Measurements from ENCODE around the gene JSRP1.

JSRP1 gene

DNA sequence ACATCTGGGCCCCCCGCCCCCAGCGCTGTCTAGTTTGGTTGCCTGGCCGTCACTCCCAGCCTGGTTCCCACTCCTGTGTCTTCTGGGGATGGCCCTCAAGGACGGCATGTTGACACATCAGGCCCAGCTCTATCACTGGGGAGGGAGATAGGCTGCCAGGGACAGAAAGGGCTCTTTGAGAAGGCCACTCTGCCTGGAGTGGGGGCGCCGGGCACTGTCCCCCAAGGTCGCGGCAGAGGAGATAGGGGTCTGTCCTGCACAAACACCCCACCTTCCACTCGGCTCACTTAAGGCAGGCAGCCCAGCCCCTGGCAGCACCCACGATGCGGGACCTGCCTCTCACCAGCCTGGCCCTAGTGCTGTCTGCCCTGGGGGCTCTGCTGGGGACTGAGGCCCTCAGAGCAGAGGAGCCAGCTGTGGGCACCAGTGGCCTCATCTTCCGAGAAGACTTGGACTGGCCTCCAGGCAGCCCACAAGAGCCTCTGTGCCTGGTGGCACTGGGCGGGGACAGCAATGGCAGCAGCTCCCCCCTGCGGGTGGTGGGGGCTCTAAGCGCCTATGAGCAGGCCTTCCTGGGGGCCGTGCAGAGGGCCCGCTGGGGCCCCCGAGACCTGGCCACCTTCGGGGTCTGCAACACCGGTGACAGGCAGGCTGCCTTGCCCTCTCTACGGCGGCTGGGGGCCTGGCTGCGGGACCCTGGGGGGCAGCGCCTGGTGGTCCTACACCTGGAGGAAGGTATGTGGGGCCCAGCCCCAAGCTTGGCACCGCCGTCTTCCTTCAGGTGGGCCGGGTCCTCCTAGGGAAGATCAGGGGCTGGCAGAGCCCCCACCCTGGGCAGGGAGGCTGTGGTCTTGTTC, 7.0 kb downstream of the JSRP1 start, which contains the start of gene AMH:
Gene AMH, plus strand, starts transcription at position 314 of the 857 bp plus-strand sequence. Its CDS starts 10 bp downstream, at position 324.
- 0 out of 2 replicates have a peak, but pooled peaks cover 2% of the 10 kb centered on the region for H3K36me3 ChIP-seq (ENCODE audit: insufficient read depth, low read length)
- H3K79me2 ChIP-seq (ENCODE audit: control insufficient read depth, insufficient read depth, low read length, unreplicated experiment): peaks cover 3% of the 10 kb centered on the region
- H3K27me3 ChIP-seq (ENCODE audit: insufficient read depth, low read length): no peaks in the 10 kb centered on the region
- peaks cover 8% of the 10 kb centered on the region for H3K4me1 ChIP-seq (ENCODE audit: control insufficient read depth, insufficient read depth, low read length, unreplicated experiment)
- H3K4me3 ChIP-seq (ENCODE audit: low read depth, low read length): no peak within 1 kb of the TSS
- H3K27ac ChIP-seq (ENCODE audit: low read depth, low read length): no peak within 1 kb of the TSS
- H2AFZ ChIP-seq (ENCODE audit: low read length, unreplicated experiment): no peak within 1 kb of the TSS

DNA sequence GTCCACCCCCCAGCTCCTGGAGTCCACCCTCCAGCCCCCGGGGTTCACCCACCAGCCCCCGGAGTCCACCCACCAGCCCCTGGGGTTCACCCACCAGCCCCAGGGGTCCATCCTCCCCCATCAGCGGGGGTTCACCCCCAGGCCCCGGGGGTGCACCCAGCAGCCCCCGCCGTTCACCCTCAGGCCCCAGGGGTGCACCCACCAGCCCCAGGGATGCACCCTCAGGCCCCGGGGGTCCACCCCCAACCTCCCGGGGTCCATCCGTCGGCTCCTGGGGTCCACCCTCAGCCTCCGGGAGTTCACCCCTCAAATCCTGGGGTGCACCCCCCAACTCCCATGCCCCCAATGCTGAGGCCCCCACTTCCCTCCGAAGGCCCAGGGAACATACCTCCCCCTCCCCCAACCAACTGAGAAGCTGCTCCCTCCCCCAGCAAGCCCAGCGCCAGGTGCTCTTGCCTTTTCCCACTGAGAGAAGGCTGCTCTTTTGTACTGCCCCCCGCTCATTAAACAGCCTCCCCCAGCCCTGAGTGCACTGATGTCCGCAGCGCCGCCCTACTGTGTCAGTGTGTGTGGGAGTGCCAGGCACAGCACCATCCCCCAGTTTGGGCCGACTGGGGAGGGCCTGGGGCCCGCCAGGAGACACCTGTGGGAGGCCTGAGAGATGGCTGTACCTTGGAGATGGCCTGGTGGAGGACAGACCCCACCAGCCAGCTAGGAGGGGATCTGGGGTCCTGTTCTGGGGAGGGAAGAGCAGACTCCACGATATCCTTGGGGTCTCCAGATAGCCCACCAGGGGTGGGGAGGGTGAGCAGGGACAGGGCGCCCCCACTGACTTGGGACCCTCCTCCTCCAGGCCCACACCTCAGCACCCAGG, 7.8 kb downstream of the JSRP1 start:
- H3K27ac ChIP-seq (ENCODE audit: low read depth, low read length): no peak overlapping the region

DNA sequence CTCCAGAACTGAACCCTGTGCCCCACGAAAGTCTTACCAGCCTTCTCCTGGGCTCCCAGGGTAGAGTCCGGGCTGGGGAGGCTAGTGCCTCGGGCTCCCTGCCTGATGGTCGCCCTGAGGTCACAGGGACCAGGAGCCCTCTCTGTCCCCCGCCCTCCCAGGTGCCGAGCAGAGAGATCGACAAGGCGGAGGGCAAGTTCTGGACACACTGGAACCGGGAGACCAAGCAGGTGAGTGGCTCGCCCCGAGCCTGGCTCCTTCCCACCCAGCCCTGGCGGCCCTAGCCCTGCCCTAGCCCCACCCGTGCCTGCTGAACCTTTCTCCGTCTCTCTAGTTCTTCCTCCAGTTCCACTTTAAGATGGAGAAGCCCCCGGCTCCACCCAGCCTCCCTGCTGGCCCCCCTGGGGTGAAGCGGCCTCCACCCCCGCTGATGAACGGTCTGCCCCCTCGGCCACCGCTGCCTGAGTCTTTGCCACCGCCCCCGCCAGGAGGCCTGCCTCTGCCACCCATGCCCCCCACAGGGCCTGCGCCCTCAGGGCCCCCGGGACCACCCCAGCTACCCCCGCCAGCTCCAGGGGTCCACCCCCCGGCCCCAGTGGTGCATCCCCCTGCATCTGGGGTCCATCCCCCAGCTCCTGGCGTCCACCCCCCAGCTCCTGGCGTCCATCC, 8.7 kb downstream of the JSRP1 start:
- Histone ChIP-seq H3K4me3 (ENCODE audit: low read depth, low read length) (no peak overlapping the region), H3K4me1 (ENCODE audit: control insufficient read depth, insufficient read depth, low read length, unreplicated experiment) (peaks cover 8% of the 10 kb centered on the region), H3K27me3 (ENCODE audit: insufficient read depth, low read length) (no peaks in the 10 kb centered on the region), H3K79me2 (ENCODE audit: control insufficient read depth, insufficient read depth, low read length, unreplicated experiment) (peaks cover 16% of the 10 kb centered on the region), H3K27ac (ENCODE audit: low read depth, low read length) (no peak overlapping the region), H2AFZ (ENCODE audit: low read length, unreplicated experiment) (no peak overlapping the region), H3K36me3 (ENCODE audit: insufficient read depth, low read length) (0 out of 2 replicates have a peak, but pooled peaks cover 2% of the 10 kb centered on the region)

More for the DNA sequence above, 7.8 kb downstream of the JSRP1 start:
- H3K79me2 ChIP-seq (ENCODE audit: control insufficient read depth, insufficient read depth, low read length, unreplicated experiment): peaks cover 8% of the 10 kb centered on the region
- no peak overlapping the region for H3K4me3 ChIP-seq (ENCODE audit: low read depth, low read length)
- 0 out of 2 replicates have a peak, but pooled peaks cover 2% of the 10 kb centered on the region for H3K36me3 ChIP-seq (ENCODE audit: insufficient read depth, low read length)
- no peaks in the 10 kb centered on the region for H3K27me3 ChIP-seq (ENCODE audit: insufficient read depth, low read length)
- H2AFZ ChIP-seq (ENCODE audit: low read length, unreplicated experiment): no peak overlapping the region
- H3K4me1 ChIP-seq (ENCODE audit: control insufficient read depth, insufficient read depth, low read length, unreplicated experiment): peaks cover 8% of the 10 kb centered on the region

DNA sequence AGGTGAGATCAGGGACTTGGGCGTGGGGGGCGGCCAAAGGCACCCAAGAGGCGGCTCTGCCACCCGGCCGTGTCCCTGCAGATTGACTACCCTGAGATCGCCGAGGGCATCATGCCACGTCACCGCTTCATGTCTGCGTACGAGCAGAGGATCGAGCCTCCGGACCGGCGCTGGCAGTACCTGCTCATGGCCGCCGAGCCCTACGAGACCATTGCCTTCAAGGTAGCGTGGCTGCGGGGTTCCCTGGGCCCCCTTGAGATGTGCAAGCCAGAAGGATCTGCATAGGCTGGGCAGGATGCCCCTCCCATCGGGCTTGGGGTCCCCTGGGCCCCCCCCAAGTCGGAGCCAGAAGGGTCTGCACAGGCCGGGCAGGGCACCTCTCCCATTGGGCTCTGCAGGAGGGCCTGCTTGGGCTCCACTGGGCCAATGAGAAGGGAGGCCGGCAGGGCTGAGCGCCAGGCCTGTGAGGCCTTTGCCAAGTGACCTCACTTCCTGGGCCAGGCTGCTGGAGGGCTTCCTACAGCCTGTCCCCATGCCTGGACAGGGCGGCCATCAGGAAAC, 9.3 kb downstream of the JSRP1 start:
- Histone ChIP-seq H3K36me3 (ENCODE audit: insufficient read depth, low read length) (0 out of 2 replicates have a peak, but pooled peaks cover 2% of the 10 kb centered on the region), H2AFZ (ENCODE audit: low read length, unreplicated experiment) (no peak overlapping the region), H3K4me1 (ENCODE audit: control insufficient read depth, insufficient read depth, low read length, unreplicated experiment) (peaks cover 8% of the 10 kb centered on the region), H3K79me2 (ENCODE audit: control insufficient read depth, insufficient read depth, low read length, unreplicated experiment) (peaks cover 23% of the 10 kb centered on the region), H3K27me3 (ENCODE audit: insufficient read depth, low read length) (no peaks in the 10 kb centered on the region), H3K4me3 (ENCODE audit: low read depth, low read length) (no peak overlapping the region), H3K27ac (ENCODE audit: low read depth, low read length) (no peak overlapping the region)

DNA sequence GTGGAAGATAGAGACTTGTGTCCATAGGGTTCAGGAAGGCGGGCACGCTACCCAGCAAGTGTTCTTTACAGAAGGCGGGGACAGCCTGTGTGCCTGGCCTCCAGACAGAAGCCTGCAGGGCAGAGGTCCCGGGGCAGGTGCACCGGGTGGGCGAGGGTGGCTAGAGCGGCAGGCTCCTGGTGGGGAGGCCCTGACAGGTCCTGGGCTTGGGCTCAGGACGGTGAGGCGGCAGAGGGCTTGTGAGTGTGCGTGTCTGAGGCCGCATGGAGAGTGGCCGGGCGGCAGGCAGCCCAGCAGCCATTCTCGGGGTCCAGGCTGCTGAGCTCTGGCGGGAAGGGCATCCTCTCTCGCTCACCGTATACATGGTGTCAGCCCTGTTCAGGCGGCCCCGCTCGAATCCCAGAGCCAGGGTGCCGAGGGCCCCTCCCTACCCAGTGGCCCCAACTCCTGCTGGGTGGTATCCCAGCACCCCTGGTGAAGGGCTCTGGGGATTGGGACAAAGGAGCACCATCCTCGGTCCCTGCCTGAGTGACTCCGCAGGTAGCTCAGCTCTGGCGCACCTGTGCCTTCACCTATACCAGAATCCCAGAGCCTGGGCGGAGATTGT, 10.1 kb downstream of the JSRP1 start:
- H2AFZ ChIP-seq (ENCODE audit: low read length, unreplicated experiment): no peak overlapping the region
- H3K4me1 ChIP-seq (ENCODE audit: control insufficient read depth, insufficient read depth, low read length, unreplicated experiment): peaks cover 8% of the 10 kb centered on the region
- 0 out of 2 replicates have a peak, but pooled peaks cover 2% of the 10 kb centered on the region for H3K36me3 ChIP-seq (ENCODE audit: insufficient read depth, low read length)
- no peak overlapping the region for H3K27ac ChIP-seq (ENCODE audit: low read depth, low read length)
- H3K27me3 ChIP-seq (ENCODE audit: insufficient read depth, low read length): no peaks in the 10 kb centered on the region
- peaks cover 31% of the 10 kb centered on the region for H3K79me2 ChIP-seq (ENCODE audit: control insufficient read depth, insufficient read depth, low read length, unreplicated experiment)
- no peak overlapping the region for H3K4me3 ChIP-seq (ENCODE audit: low read depth, low read length)

DNA sequence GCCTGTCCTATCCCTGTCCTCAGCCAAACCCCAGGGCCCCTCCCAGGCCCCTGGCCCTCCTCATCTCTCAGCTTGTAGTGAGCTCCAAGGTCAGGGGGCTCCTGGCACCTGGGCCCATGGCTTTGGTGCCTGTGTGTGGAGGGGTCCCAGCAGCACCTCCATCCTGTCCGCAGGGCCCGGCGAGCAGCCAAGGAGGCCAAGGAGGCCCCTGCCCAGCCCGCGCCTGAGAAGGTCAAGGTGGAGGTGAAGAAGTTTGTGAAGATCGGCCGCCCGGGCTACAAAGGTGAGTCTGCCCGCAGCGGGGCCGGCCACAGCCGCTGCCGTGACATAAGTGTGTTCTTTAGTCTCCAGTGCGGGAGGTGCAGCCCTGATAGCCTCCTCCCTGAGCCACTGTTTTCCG, 10.9 kb downstream of the JSRP1 start:
- Histone ChIP-seq H3K27ac (ENCODE audit: low read depth, low read length) (no peak overlapping the region), H3K4me3 (ENCODE audit: low read depth, low read length) (no peak overlapping the region), H3K4me1 (ENCODE audit: control insufficient read depth, insufficient read depth, low read length, unreplicated experiment) (peaks cover 15% of the 10 kb centered on the region), H3K79me2 (ENCODE audit: control insufficient read depth, insufficient read depth, low read length, unreplicated experiment) (peaks cover 39% of the 10 kb centered on the region), H2AFZ (ENCODE audit: low read length, unreplicated experiment) (no peak overlapping the region), H3K36me3 (ENCODE audit: insufficient read depth, low read length) (0 out of 2 replicates have a peak, but pooled peaks cover 2% of the 10 kb centered on the region), H3K27me3 (ENCODE audit: insufficient read depth, low read length) (no peaks in the 10 kb centered on the region)

DNA sequence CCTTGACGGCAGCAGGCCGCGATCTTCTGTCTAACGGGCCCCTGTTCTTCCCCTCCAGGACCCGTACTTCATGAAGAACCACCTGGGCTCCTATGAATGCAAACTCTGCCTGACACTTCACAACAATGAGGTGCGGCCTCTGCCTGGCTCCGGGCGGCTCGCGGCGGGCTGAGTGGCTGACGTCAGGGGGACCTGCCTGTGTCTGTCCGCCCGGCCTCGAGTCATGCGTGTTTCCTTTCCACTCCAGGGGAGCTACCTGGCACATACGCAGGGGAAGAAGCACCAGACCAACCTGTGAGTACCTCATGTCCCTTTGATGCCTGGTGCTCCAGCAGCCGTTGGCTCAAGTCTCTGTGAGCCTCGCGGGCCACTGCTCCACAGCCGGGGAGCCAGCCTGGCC, 11.7 kb downstream of the JSRP1 start:
- Histone ChIP-seq H3K79me2 (ENCODE audit: control insufficient read depth, insufficient read depth, low read length, unreplicated experiment) (peaks cover 47% of the 10 kb centered on the region), H3K4me3 (ENCODE audit: low read depth, low read length) (no peak overlapping the region), H3K27ac (ENCODE audit: low read depth, low read length) (no peak overlapping the region), H3K36me3 (ENCODE audit: insufficient read depth, low read length) (0 out of 2 replicates have a peak, but pooled peaks cover 2% of the 10 kb centered on the region), H3K27me3 (ENCODE audit: insufficient read depth, low read length) (no peaks in the 10 kb centered on the region), H3K4me1 (ENCODE audit: control insufficient read depth, insufficient read depth, low read length, unreplicated experiment) (peaks cover 16% of the 10 kb centered on the region), H2AFZ (ENCODE audit: low read length, unreplicated experiment) (no peak overlapping the region)

DNA sequence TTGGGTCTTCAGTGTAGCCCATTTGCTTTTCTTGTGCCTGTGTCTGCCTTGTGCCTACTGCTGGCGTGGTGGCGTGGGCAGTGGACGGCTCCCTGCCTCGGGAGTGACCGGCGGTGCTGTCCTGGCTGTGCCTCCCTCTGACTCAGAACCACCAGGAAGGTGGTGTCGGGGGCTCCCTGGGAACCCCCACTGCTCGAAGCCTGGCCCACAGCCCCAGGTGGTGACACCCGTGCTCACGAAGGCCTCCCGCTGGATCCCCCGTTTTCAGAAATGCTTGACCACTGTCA, 12.1 kb downstream of the JSRP1 start:
- no peak overlapping the region for H3K4me3 ChIP-seq (ENCODE audit: low read depth, low read length)
- H3K27me3 ChIP-seq (ENCODE audit: insufficient read depth, low read length): no peaks in the 10 kb centered on the region
- no peak overlapping the region for H2AFZ ChIP-seq (ENCODE audit: low read length, unreplicated experiment)
- H3K4me1 ChIP-seq (ENCODE audit: control insufficient read depth, insufficient read depth, low read length, unreplicated experiment): peaks cover 16% of the 10 kb centered on the region
- 0 out of 2 replicates have a peak, but pooled peaks cover 2% of the 10 kb centered on the region for H3K36me3 ChIP-seq (ENCODE audit: insufficient read depth, low read length)
- peaks cover 51% of the 10 kb centered on the region for H3K79me2 ChIP-seq (ENCODE audit: control insufficient read depth, insufficient read depth, low read length, unreplicated experiment)
- H3K27ac ChIP-seq (ENCODE audit: low read depth, low read length): no peak overlapping the region

DNA sequence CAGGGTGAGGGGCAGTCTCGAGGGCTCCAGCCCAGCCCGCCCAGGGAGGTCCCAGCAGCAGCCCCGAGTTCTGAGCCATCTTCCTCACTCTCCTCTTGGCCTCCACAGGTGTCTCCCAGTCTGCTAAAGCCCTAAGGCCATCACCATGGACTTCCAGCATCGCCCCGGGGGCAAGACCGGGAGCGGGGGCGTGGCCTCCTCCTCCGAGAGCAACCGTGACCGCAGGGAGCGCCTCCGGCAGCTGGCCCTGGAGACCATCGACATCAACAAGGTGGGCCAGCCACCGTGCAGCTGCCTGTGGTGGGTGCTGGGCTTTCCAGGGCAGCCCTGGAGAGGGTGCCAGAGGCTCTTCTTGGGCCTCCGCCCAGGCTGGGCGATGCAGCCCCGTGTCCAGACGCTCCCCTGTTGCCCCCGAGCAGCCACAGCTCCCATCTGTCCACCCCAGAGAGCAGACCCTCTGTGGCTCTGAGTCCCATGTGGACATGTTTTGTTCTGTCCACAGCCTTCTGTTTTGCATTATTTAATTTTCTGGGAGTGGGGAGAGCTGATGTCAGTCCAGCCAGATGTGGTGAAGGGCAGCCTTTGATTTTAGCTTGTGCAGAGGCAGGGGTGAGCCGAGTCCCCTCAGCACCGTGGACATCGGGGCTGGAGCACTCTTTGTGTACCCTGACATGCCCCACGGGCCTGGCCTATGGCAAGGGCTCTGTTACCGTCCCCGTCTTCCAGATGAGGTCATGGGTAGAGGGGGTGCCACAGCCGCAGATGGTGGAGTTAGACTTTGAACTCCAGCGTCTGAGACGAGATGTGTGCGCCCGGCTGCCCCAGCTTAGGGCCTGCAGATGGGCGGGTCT, 12.7 kb downstream of the JSRP1 start:
- no peaks in the 10 kb centered on the region for H3K27me3 ChIP-seq (ENCODE audit: insufficient read depth, low read length)
- H3K79me2 ChIP-seq (ENCODE audit: control insufficient read depth, insufficient read depth, low read length, unreplicated experiment): peaks cover 57% of the 10 kb centered on the region
- H2AFZ ChIP-seq (ENCODE audit: low read length, unreplicated experiment): no peak overlapping the region
- H3K27ac ChIP-seq (ENCODE audit: low read depth, low read length): no peak overlapping the region
- H3K4me3 ChIP-seq (ENCODE audit: low read depth, low read length): no peak overlapping the region
- H3K36me3 ChIP-seq (ENCODE audit: insufficient read depth, low read length): 0 out of 2 replicates have a peak, but pooled peaks cover 2% of the 10 kb centered on the region
- peaks cover 19% of the 10 kb centered on the region for H3K4me1 ChIP-seq (ENCODE audit: control insufficient read depth, insufficient read depth, low read length, unreplicated experiment)
